ENCODE measurements around the gene MYO7B.

The MYO7B gene

DNA sequence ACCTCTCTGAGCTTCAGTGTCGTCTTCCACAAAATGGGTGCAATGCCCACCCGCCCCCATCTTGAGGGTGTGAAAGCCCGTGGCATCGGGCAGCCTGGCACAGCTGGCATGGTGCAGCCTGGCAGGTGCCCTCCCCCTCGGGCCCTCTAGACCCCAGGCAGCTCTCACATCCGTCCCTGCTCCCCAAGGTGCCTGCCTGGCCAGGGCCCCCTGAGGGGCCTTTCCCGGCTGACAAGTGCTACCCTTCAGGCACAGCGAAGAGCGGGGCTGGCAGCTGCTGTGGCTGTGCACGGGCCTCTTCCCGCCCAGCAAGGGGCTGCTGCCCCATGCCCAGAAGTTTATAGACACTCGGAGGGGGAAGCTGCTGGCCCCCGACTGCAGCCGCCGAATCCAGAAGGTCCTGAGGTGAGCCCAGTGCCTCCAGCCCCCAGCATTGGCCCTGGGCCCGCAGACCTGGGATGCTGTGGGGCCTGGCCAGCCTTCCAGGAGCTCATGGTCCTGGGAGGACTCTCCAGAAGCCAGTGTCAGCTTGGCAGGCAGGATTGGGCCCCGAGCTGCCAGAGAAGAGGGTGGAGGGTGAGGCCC is 96.6 kb downstream of the MYO7B start:
- H3K4me2 ChIP-seq (ENCODE audit: low read length), result no peak overlapping the region
- H2AFZ ChIP-seq, result no peak overlapping the region
- H3K4me3 ChIP-seq (ENCODE audit: low read depth, low read length), result no peak overlapping the region
- no peaks in the 10 kb centered on the region for H3K27me3 ChIP-seq (ENCODE audit: control insufficient read depth, insufficient read depth, low read length)
- no peaks in the 10 kb centered on the region for H3K79me2 ChIP-seq
- H3K9me3 ChIP-seq (ENCODE audit: control insufficient read depth, low read length), result no peaks in the 10 kb centered on the region
- no peak overlapping the region for H3K9ac ChIP-seq
- H3K27ac ChIP-seq, result no peak overlapping the region
- TF ChIP-seq, protein P1, sequence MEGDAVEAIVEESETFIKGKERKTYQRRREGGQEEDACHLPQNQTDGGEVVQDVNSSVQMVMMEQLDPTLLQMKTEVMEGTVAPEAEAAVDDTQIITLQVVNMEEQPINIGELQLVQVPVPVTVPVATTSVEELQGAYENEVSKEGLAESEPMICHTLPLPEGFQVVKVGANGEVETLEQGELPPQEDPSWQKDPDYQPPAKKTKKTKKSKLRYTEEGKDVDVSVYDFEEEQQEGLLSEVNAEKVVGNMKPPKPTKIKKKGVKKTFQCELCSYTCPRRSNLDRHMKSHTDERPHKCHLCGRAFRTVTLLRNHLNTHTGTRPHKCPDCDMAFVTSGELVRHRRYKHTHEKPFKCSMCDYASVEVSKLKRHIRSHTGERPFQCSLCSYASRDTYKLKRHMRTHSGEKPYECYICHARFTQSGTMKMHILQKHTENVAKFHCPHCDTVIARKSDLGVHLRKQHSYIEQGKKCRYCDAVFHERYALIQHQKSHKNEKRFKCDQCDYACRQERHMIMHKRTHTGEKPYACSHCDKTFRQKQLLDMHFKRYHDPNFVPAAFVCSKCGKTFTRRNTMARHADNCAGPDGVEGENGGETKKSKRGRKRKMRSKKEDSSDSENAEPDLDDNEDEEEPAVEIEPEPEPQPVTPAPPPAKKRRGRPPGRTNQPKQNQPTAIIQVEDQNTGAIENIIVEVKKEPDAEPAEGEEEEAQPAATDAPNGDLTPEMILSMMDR (IDR thresholded peaks at IDR 0.05), result no peak
- no peaks in the 10 kb centered on the region for H3K4me1 ChIP-seq
- no peaks in the 10 kb centered on the region for H3K36me3 ChIP-seq (ENCODE audit: control insufficient read depth, insufficient read depth, low read length)

DNA sequence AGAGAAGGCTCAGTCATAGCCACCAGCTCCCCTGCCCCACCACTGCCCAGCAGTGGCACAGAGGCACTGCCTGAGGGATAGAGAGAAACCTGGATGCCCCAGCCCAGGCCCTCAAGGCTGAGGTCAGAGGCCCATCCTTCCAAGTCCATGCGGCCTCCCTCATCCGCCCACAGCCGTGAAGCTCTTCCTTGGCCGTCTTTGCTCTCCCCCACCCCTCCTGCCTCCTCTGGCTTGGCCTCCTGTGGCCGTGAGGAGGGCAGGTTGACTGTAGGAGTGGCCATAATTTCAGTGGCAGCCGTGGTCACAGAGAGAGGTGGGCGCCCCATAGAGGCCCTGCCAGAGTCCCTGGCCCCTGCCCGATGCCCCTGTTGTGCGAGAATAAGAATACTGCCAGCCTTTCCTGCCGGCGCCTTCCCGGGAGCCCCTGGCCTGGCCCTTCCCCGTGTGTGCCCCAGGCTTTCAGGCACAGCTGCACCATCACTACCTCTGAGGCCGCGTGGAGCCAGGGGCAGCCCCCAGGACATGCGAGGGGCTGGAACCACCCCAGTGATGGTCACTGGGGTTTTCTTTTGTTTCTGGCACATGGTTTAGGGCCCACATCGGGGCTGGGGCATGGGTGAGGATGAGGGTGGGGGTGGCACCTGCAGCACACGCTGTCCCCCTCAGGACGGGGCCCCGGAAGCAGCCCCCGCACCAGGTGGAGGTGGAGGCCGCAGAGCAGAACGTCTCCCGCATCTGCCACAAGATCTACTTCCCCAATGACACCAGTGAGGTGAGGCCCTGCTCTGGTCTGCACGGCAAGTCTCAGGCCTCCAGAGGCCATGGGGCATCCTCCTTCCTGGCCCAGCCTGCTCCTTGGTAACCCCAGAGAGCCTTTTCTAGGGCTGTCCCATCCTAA is 97.4 kb downstream of the MYO7B start:
- Histone ChIP-seq H3K9ac (no peak overlapping the region), H3K27me3 (ENCODE audit: control insufficient read depth, insufficient read depth, low read length) (no peaks in the 10 kb centered on the region), H3K4me1 (no peaks in the 10 kb centered on the region), H2AFZ (no peak overlapping the region), H3K4me3 (ENCODE audit: low read depth, low read length) (no peak overlapping the region), H3K36me3 (ENCODE audit: control insufficient read depth, insufficient read depth, low read length) (no peaks in the 10 kb centered on the region), H3K4me2 (ENCODE audit: low read length) (no peak overlapping the region), H3K79me2 (no peaks in the 10 kb centered on the region), H3K9me3 (ENCODE audit: control insufficient read depth, low read length) (no peaks in the 10 kb centered on the region), H3K27ac (no peak overlapping the region)
- TF ChIP-seq, protein P1 (IDR thresholded peaks at IDR 0.05), result no peak

DNA sequence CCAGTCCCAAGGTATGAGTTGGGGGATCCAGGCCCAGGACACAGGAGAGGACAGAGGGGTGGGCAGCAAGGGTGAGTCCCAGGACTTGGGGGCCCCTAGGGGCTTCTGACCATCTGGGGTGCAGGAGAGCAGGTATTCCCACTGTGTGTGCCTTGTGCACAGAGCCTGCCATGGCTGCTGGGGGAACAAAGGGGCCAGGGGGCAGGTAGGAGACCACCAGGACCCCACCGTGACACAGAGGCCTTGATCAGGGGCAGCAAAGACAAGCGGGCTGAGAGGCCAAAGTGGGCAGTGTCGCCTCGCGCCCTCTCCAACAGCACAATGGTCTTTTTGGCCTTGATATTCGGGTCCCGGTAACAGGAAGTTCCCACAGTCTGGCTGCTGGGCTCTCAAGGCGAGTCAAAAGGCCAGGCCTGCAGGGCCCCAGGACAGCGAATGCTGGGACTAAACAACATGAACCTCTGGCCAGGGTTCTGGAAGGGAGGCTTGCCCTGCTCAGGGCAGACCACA is 98.1 kb downstream of the MYO7B start:
- Histone ChIP-seq H3K9me3 (ENCODE audit: control insufficient read depth, low read length) (no peaks in the 10 kb centered on the region), H3K36me3 (ENCODE audit: control insufficient read depth, insufficient read depth, low read length) (no peaks in the 10 kb centered on the region), H3K4me1 (no peaks in the 10 kb centered on the region), H3K27ac (no peak overlapping the region), H3K4me3 (ENCODE audit: low read depth, low read length) (no peak overlapping the region), H3K79me2 (no peaks in the 10 kb centered on the region), H3K4me2 (ENCODE audit: low read length) (no peak overlapping the region), H3K9ac (no peak overlapping the region), H2AFZ (no peak overlapping the region), H3K27me3 (ENCODE audit: control insufficient read depth, insufficient read depth, low read length) (no peaks in the 10 kb centered on the region)
- TF ChIP-seq, protein P1 (IDR thresholded peaks at IDR 0.05), result no peak

DNA sequence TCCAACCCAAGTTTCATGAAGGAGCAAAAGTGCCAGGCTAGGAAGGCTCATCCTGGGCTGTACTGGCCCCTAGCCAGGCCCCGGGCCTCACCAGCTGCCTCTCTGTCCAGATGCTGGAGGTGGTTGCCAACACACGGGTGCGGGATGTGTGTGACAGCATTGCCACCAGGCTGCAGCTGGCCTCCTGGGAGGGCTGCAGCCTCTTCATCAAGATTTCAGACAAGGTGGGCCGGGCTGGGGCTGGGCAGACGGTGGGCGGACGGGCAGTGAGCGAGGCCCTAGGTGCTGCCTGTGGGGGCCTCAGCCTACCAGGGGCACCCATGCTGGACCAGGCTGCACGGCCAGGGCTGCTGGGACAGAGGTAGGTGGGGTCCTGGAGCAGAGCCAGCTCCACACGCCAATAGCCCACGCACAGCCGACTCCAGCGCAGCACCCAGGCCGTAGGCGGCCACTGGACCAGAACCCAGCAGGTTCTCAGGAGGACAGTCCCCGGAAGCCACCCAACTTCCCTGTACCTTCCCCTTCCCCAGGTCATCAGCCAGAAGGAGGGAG is 98.7 kb downstream of the MYO7B start:
- H2AFZ ChIP-seq, result no peak overlapping the region
- H3K4me2 ChIP-seq (ENCODE audit: low read length), result no peak overlapping the region
- no peaks in the 10 kb centered on the region for H3K9me3 ChIP-seq (ENCODE audit: control insufficient read depth, low read length)
- H3K4me3 ChIP-seq (ENCODE audit: low read depth, low read length), result no peak overlapping the region
- TF ChIP-seq, protein P1 (IDR thresholded peaks at IDR 0.05), result no peak
- no peak overlapping the region for H3K9ac ChIP-seq
- H3K27me3 ChIP-seq (ENCODE audit: control insufficient read depth, insufficient read depth, low read length), result no peaks in the 10 kb centered on the region
- H3K27ac ChIP-seq, result no peak overlapping the region
- no peaks in the 10 kb centered on the region for H3K79me2 ChIP-seq
- no peaks in the 10 kb centered on the region for H3K36me3 ChIP-seq (ENCODE audit: control insufficient read depth, insufficient read depth, low read length)
- no peaks in the 10 kb centered on the region for H3K4me1 ChIP-seq

Measured in parathyroid adenoma (tissue), 2 donors.